ENCODE results near the gene E2F4.

DNA sequence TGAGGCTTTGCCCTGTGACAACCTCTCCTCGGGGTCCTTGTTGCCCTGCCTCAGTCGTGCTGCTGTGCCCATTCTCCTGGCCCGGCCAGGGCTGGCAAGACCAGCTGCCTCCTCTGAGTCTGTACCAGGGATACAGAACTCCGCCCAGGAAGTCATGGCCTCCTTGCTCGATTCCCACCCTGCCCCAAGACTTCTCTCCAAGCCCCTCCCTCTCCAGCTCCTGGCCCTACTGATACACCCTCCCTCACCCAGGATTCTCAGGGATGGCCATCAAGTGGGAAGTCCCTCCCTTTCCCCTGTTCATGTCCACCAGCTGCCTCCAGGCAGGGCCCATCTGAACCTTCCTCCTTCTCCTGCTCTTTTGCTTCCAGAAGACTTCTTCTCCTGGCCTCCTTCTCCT lies 23.8 kb downstream of the E2F4 start:
- TF ChIP-seq, protein P1, sequence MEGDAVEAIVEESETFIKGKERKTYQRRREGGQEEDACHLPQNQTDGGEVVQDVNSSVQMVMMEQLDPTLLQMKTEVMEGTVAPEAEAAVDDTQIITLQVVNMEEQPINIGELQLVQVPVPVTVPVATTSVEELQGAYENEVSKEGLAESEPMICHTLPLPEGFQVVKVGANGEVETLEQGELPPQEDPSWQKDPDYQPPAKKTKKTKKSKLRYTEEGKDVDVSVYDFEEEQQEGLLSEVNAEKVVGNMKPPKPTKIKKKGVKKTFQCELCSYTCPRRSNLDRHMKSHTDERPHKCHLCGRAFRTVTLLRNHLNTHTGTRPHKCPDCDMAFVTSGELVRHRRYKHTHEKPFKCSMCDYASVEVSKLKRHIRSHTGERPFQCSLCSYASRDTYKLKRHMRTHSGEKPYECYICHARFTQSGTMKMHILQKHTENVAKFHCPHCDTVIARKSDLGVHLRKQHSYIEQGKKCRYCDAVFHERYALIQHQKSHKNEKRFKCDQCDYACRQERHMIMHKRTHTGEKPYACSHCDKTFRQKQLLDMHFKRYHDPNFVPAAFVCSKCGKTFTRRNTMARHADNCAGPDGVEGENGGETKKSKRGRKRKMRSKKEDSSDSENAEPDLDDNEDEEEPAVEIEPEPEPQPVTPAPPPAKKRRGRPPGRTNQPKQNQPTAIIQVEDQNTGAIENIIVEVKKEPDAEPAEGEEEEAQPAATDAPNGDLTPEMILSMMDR (IDR thresholded peaks at IDR 0.05; ENCODE audit: insufficient read depth, low read depth, low read length), result no peak
- no peak for TF ChIP-seq EZH2 (IDR thresholded peaks at IDR 0.05; ENCODE audit: insufficient read depth, low read length)
